Hepatic stellate cell (primary cell): ENCODE data around the gene NEU1.
A peak's percentile ranks its signal among the peaks of the same experiment; 100 is the strongest.
"Not testable (repeated sequence)": the region's sequence is repeated elsewhere in the genome, so short reads cannot be mapped to it uniquely, and the experiment has no call there.

Experiments
- DNase-seq: peaks from one replicate; pipeline ENCODE4 v3.0.0; 2011; ENCODE audit warnings: low spot score

Gene NEU1

DNA sequence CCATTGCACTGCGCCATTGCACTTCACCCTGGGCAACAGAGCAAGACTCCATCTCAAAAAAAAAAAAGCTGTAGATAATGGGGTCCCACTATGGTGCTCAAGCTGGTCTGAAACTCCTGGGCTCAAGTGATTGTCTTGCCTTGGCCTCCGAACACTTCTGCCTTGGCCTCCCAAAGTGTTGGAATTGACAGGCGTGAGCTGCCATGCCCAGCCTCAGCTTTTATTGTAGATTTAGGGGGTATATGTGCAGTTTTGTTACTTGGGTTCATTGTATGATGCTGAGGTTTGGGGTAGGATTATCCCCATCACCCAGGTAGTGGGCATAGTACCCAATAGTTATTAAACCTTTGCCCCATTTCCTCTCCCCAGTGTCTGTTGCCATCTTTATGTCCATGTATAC lies 23.7 kb downstream of the NEU1 start:
- no peak for DNase-seq

GRCh38 chr6:31838114-31838553 lies 24.5 kb downstream of the NEU1 start:
- not testable (repeated sequence) for DNase-seq

DNA sequence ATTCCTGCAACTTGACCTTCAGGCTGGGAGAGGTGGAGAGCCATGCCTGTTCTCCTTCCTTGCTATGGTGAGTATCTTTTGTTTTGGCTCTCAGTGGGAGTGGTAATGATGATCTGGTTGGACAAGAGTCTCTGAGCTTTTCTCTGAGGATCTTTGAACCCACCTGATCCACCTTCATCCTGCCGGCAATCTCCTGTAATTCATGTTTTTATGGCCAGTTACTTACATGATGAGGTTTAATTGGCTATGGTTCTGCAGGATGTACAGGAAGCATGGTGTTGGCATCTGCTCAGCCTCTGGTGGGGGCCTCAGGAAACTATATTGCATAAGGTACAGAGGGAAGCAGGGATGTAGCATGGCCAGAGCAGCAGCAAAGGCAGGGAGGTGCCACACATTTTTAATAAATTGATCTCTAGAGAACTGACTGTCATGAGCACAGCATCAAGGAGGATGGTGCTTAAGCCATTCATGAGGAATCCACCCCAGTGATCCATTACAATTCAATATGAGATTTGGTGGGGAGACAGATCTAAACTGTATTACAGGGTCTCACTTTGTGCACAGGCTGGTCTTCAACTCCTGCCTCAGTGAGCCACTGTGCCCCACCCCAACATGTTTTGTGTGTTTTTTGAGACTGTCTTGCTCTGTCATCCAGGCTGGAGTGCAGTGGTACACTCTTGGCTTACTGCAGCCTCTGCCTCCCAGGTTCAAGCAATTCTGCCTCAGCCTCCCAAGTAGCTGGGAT lies 25.1 kb downstream of the NEU1 start:
- no peak for DNase-seq

- DNase-seq = peak; percentile 53
Measured at GRCh38 chr6:31836474-31837368, 25.9 kb downstream of the NEU1 start.

DNA sequence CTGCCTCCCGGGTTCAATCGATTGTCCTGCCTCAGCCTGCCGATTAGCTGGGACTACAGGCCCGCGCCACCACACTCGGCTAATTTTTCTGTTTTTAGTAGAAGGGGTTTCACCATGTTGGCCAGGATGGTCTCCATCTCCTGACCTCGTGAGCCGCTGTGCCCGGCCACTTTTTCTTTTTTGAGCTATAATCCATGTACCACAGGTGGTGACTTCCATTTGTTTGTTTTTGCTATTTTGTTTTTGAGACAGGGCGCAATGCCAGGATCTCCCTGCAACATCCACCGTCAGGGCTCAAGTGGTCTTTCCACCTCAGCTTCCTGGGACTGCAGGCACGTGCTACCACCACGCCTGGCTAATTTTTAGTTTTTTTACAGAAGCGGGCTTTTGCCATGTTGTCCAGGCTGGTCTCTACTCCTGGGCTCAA lies 26.6 kb downstream of the NEU1 start:
- DNase-seq = no peak

DNA sequence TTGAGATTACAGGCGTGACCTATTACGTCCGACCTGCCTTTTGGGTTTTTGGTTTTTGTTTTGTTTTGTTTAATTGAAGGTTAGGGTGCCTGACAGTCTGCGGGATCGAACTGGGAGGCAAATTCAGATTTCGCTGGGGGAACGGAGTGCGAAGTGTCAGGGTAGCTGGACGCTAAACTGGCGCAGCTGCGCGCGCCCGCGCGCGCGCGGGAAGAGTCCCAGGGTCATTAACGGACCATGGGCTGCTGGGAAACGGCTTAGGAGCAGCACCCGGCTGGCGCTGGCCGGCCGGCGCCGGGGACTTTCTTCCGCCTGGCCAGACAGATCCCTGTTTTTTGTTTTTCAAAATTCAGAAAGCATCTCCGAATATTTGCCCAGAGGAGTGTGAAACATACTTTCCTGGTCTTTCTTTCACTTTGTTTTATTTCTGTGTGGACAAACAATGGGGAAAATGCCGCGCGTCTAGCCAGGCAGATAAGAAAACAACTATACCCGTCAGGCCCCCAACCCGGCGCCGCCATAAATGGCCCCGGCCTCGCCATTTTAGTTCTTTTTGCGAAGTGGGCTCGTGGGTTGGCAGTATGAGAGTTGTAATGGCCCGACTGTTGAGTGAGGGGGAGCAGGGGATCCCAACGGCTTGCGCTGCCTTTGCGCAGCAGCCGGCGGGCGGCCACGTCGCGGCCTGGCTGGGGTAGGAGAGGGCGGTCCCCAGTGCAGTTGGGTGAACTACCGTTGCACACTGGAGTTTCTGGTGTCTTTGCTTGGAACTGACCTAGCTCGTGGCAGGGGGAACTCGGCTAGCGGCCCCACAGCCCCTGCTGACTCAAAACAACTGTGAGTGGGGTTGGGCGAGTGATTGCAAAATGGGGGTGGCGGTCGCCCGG lies 28.0 kb downstream of the NEU1 start:
- peak; percentile 93 for DNase-seq

- DNase-seq = no peak
Measured at GRCh38 chr6:31831350-31832215, 31.0 kb downstream of the NEU1 start.

- DNase-seq = no peak
Measured at GRCh38 chr6:31830886-31831335, 31.7 kb downstream of the NEU1 start.

DNA sequence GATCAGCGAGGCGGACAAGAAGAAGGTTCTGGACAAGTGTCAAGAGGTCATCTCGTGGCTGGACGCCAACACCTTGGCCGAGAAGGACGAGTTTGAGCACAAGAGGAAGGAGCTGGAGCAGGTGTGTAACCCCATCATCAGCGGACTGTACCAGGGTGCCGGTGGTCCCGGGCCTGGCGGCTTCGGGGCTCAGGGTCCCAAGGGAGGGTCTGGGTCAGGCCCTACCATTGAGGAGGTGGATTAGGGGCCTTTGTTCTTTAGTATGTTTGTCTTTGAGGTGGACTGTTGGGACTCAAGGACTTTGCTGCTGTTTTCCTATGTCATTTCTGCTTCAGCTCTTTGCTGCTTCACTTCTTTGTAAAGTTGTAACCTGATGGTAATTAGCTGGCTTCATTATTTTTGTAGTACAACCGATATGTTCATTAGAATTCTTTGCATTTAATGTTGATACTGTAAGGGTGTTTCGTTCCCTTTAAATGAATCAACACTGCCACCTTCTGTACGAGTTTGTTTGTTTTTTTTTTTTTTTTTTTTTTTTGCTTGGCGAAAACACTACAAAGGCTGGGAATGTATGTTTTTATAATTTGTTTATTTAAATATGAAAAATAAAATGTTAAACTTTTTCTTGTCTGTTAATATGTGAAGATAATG lies 32.9 kb downstream of the NEU1 start:
- peak; percentile 49 for DNase-seq

DNA sequence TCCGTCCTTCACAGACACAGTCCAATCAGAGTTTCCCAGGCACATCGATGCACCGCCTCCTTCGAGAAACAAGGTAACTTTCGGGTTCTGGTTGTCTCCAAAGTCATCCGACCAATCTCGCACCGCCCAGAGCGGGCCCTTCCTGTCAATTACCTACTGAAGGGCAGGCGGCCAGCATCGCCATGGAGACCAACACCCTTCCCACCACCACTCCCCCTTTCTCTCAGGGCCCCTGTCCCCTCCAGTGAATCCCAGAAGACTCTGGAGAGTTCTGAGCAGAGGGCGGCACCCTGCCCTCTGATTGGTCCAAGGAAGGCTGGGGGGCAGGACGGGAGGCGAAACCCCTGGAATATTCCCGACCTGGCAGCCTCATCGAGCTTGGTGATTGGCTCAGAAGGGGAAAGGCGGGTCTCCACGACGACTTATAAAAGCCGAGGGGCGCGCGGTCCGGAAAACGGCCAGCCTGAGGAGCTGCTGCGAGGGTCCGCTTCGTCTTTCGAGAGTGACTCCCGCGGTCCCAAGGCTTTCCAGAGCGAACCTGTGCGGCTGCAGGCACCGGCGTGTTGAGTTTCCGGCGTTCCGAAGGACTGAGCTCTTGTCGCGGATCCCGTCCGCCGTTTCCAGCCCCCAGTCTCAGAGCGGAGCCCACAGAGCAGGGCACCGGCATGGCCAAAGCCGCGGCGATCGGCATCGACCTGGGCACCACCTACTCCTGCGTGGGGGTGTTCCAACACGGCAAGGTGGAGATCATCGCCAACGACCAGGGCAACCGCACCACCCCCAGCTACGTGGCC lies 35.1 kb downstream of the NEU1 start, which contains the start of gene HSPA1B:
TSS of gene HSPA1B (plus strand) at position 453 of the 794 bp plus-strand sequence. CDS start at position 666, 213 bp downstream.
- DNase-seq = peak; percentile 99

- DNase-seq = peak; percentile 81
Measured at GRCh38 chr6:31826793-31827285, 35.8 kb downstream of the NEU1 start.

DNA sequence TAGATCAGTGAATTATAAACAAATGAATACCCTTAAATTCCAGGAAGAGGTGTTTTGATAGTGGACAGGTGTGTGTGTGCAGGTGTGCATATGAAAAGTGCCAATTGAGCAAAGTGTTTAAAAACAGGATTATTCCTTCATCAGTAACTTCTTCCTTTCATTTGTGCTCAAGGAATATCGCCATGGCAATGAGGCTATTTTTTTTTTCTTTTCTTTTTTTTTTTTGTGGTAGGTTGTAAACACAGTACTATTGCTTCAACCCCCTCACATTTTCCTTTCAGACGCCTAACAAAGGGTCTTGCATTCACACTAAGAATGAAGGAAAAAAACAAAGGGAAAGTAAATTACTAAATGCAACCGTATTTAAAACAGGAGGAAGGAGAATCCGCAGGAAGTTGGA lies 37.1 kb downstream of the NEU1 start:
- no peak for DNase-seq

GRCh38 chr6:31823592-31824196 lies 38.9 kb downstream of the NEU1 start:
- DNase-seq = not testable (repeated sequence)

DNA sequence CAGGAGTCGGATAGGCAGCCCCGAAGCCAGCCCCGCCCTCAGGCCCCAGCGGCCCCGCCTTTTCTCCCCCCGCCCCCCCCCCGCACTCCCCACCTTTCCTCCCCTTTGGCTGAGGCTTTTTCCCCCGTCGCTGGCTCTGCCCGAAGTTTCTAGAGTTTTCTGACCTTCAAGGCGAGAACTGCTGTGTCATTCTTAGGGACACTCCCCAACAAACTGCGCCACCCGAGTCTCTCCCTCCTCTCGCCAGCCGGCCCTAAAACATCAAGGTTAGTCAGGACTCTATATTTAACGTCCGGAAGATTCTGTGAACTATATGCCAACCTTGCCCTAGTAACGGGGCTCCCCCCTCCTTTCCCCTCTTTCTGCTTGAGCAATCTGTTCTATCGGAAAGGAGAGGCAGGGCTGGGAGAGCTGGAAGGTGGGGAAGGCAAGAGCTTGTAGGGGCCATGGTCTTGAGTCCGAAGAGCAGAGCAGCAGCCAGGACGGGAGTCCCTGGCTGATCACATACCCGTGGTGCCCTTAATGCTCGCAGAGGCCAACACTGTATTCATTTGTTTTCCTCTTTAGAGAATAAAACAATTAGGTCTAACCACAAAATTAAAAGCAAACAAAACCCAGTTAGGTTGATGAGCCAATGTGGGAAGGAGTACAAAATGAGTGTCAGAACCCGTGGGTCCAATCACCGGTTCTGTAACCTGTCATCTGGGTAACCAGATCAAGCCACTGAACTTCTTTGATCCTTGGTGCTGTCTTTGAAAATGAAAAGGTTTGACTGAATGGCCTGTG lies 40.4 kb downstream of the NEU1 start:
- DNase-seq = peak; percentile 68

DNA sequence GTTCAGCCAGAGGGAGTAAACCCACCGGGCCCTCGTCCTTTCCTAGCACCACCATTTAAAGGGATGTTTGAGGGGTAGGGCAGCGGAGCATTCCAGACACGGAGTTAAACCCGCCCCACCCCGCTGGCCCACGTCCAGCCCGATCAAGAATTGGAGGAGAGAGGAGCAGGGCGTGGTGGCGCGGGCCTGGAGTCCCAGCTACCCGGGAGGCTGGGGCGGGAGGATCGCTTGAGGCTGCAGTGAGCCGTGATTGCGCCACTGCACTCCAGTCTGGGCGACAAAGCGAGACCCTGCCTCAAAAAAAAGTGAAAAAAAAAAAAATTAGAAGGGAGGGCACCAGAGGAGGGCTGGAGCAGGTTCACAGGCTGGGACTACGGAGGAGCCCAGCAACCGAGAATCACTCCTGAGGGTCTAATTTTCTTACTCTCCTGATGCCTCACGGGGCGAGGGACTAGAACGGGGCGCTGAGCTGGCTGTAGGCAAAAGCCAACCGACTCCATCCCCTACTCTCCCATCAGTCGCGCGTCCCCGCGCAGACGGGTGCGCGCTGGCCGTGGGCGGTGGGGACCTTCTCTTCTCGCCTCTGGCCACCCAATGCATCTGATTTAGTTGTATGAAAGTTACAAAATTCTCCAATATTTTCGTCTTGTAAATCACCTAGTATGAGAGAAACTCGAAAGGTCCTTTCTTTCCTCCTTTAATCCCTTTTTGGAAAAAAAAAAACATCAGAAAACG lies 41.2 kb downstream of the NEU1 start:
- DNase-seq = no peak

GRCh38 chr6:31820399-31820798 lies 42.2 kb downstream of the NEU1 start:
- DNase-seq = not testable (repeated sequence)

DNA sequence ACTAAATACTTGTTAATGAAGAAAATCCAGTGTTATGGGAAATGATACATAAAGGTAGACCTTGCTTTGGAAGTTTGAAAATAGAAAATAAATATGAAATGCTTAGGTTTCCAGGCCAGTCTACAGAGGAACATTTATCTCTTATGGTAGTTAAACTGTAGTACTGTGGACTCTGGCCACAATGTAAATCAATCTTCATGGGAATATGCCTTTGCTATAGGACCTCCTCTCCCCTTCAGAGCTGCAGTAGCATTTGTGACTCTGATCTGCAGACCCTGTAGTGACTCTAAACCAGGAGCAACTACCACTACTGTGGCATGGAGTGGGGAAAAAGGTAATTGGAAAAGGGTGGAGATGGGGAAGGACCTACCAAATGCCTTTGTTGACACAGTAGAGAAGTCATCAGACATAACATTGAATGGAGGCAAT lies 42.7 kb downstream of the NEU1 start:
- DNase-seq = no peak
